Activated naive CD8-positive, alpha-beta T cell treated with anti-CD3 and anti-CD28 coated beads, Interleukin-2, amount 50 U/mL, for 16 hours (primary cell): ENCODE measurements around the gene YAF2.
"Not testable (repeated sequence)": the region's sequence is repeated elsewhere in the genome, so short reads cannot be mapped to it uniquely, and the experiment has no call there.

Experiments used
- DNase-seq: peaks from one replicate; pipeline ENCODE4 v3.0.0-alpha.2; 2020; ENCODE audit warnings: low read depth, low spot score

Gene YAF2

DNA sequence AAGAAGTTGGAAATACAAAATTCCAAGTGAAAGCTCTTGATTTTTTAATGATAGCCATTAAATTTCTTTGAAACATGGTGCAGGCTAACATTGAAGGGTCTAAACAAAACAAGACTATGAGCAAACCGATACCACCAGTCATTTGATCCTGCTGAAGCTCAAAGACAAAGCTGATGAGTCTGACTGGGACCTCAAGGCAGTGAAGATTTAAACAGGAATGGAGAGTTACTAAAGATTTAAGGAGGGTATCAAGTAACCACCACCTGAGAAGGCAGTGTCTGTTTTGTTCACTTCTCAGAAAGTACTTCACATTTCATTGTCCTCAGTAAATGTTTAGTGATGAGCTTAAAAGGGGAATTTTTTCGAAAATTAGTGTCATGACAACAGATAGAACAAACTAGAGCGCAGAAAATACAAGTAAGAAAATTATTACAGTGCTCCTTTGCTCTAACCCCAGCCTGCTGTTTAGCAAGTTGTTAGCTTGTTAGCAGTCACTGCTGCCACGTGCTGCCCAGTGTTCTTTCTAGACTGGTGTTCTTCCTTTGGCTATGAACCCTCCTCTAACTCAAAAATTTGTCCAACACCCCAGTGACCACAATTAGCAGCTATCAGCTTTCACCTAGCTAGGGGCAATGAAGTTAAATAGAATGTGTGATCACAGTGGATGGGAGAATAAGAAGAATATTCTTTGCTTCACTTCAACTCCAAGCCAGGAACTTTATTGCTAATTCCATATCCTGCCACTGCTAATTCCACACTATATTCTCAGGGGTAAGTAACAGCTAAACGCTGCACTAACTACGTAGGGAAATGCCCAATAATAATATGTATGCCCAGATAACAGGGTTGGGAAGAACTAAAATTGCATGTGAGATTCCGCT lies 41.1 kb downstream of the YAF2 start:
- DNase-seq = no peak

DNA sequence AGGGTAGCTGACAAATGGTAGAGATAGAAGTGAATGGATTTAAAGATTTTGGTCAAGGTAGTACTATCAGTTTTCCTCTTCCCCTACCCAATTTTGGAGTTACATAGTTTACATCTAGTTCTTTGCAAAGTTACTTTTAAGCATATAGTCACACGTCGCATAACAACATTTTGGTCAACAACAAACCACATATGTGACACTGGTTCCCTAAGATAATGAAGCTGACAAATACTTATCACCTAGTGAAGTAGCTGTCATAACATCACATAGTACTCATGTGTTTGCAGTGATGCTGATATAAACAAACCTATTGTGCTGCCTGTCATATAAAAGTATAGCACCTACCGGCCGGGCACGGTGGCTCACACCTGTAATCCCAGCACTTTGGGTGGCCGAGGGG lies 45.4 kb downstream of the YAF2 start:
- DNase-seq = no peak

DNA sequence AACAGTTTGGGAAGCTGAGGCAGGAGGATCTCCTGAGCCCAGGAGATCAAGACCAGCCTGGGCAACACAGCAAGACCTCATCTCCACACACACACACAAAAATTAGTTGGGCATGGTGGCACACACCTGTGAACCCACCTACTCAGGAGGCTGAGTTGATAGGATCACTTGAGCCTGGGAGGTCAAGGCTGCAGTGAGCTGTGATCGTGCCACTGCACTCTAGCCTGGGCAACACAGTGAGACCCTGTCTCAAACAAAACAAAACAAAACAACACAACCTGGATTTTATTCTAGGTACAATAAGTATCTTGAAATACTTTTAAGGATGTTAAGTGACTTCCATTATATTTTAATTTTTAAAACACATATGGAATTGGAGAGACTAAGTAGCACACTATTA lies 45.8 kb downstream of the YAF2 start:
- DNase-seq = no peak

GRCh38 chr12:42190376-42190775 lies 47.7 kb downstream of the YAF2 start:
- no peak for DNase-seq

GRCh38 chr12:42188275-42188674 lies 49.8 kb downstream of the YAF2 start:
- not testable (repeated sequence) for DNase-seq

DNA sequence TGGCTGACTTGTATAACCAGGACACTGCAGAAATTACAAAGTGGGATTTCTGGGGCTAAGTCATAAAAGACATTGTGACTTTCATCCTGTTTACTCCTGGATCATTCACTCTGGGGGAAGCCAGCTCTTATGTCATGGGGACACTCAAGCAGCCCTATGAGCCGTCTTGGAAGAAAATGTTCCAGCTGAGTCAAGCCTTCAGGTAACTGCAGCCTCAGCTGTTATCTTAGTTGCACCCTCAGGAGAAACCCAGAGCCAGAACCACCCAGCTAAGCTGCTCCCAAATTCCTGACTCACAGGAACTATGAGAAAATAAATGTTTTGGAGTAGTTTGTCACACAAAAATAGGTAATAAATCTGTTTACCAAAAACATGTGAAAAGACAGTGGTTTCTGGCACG lies 50.2 kb downstream of the YAF2 start:
- no peak for DNase-seq

DNA sequence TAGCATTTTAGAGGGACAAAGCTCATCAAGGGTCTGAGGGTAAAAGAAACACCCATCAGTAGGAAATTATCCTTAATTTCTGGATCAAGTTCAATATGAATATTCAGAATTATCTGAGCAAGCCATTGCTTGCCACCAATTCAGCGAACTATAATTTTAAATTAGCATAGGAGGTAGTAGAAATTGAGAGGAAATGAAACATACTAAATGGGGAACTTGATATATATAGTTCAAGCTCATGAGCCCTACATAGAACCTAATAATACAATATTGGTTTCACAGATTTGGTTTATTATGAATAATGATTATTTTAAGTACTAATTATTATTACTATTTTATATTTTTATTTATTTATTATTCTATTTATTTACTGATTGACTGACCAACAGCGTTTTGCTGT lies 51.3 kb downstream of the YAF2 start:
- DNase-seq = no peak

DNA sequence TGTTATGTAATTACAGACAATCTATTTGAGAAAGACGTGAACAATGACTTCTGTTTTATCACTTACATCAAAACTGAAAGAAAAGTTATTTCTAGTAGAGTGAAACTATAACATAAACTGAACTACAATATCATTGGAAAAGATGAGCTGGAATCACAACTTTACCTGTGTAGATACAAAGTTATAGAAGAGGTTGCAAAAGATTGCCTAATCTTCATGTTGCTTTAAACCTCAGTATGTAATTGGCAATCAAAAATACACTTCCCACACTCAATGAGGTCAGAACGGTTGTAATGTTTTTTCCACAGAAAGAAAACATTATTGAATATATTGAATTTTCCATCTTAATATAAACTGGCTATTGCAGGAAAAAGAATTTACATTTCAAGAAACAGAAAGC lies 55.7 kb downstream of the YAF2 start:
- no peak for DNase-seq

- DNase-seq = no peak
Measured at GRCh38 chr12:42180990-42181596, 57.0 kb downstream of the YAF2 start.

DNA sequence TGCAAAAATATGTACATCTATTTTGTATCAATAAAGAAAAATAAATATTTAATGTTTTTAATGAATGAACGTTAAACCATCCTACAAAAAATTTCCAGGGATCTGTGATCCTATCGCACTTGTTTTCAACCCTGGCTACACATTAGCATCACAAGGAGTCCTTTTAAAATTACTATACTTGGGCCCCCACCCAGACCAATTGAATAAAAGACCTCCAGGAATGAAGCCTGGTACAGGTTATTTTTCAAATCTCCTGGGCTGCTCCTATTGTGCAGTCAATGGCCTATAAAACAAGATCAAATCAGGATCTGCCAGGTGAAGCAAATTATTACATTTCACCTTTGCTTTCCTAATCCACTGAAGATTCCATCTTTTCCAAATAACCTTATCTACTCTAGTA lies 59.9 kb downstream of the YAF2 start:
- DNase-seq = no peak

DNA sequence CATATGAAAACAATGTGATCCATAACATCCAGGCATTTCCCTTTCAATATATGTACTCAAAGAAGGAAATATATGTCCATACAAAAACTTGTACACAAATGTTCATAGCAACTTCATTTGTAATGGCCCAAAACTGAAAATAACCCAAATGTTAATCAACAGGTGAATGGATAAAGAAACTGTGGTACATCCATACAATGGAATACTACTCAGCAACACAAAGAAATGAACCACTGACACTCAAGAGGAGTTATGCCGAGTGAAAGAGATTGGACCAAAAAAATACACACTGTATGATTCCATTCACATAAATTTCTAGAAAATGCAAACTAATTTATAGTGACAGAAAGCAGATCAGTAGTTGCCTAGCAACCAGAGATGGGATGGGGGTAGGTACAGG lies 63.1 kb downstream of the YAF2 start:
- no peak for DNase-seq

GRCh38 chr12:42173961-42174521 lies 64.0 kb downstream of the YAF2 start:
- DNase-seq = no peak

- no peak for DNase-seq
Measured at GRCh38 chr12:42172441-42173210, 65.4 kb downstream of the YAF2 start.

DNA sequence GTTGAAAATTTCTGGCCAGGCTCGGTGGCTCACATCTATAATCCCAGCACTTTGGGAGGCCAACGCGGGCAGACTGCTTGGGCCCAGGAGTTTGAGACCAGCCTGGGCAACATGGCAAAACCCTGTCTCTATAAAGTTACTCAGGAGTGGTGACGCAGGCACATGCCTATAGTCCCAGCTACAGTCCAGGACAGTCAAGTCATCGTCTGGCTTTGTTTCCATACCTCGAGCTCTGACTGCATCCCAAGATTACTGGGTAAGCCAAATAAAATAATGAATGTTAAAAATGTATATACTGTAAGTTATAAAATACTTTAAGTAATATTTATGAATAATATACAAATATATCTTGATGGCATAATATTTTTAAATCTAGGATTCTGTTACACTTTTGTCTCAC lies 70.3 kb downstream of the YAF2 start:
- no peak for DNase-seq

DNA sequence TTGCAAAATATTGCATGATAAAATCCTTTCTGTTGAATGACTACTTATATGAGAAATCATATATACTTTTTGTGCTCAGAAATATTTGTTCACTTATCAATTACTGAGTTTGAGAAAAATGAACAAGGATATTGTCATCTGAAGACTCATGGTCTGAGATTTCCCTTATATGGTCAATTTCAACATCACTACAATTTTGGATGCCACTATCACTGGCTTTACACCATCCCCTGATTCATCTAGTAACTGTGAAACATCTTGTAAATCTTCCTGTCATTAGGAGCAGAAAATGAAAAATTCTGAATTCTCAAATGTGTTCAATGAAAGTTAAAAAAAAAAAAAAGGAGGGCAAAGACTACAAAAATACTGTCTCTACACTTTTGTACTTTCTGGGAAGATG lies 71.5 kb downstream of the YAF2 start:
- DNase-seq = no peak

DNA sequence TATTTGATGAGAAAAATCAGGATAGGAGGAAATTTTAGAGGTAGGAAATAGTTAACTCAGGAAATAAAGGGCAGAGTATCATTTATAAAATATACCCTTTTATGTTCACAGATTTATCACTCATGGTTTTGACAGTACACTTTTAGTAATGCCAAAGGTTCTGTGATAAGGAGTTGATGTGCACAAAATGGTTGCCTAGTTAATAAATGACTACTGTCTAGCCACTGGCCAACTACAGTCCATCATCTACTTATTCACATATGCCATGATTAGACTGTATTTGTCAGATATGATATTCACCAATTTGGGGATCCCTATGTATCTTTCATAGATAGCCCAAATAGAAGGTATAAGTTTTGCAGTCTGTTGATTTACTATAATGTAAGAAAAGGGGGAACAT lies 74.1 kb downstream of the YAF2 start:
- DNase-seq = no peak

- DNase-seq = no peak
Measured at GRCh38 chr12:42162965-42163364, 75.1 kb downstream of the YAF2 start.

DNA sequence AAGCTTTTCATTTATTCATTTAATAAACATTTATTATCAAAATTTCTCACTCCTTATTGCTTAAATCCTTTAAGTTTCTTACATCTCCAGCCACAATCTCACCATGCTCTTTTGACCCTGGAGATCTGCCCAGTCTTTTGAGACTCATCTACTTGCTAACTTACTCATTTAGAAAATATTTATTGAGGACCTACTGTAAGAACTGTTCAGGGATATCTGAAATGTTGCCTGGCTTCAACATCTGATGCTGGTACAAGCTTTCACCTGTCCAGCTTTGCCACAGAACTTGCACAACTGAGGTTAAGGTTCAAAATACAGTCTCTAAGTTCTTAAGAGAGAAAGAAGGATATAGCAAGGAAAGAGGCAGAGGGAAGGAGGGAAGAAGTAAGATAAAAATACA lies 75.9 kb downstream of the YAF2 start:
- no peak for DNase-seq

- no peak for DNase-seq
Measured at GRCh38 chr12:42161529-42161928, 76.5 kb downstream of the YAF2 start.

DNA sequence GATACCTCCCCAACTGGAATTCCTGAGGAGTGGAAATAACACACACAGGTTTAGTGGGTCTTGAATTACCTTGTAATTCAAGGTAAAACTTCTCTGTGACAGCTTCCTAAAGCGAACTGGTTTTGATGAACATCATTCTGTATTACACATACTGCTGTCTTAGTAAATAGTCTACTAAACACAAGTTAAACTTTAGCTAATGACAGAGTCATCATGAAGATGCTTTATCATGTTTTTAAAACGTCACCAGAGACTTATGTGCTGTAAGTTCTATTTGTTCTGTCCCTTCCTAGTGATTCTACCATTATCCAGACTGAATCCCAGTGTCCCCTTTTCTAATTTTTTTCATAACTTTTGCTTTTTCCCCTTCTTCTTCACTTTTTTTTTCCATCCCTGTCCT lies 81.8 kb downstream of the YAF2 start:
- no peak for DNase-seq

GRCh38 chr12:42145552-42146215 lies 92.4 kb downstream of the YAF2 start:
- DNase-seq = no peak

GRCh38 chr12:42145197-42145549 lies 92.9 kb downstream of the YAF2 start:
- no peak for DNase-seq
